Cardiac fibroblast (primary cell): ENCODE measurements around the gene GLOD5.

Source experiments
- DNase-seq, 2 donors: peaks; one replicate each; pipeline versions ENCODE4 v3.0.0 to v3.0.0-alpha.2; 2010; ENCODE audit warnings: low read depth in 2 of 2
- H3K4me3 ChIP-seq, 2 donors: replicated peaks in 1 of 2; 1 replicate in 1 of 2; 2 replicates in 1 of 2; pipeline ENCODE4 v1.5.1; 2011; ENCODE audit warnings: low read depth in 2 of 2, low read length in 2 of 2, mild to moderate bottlenecking in 2 of 2, moderate library complexity in 1 of 2
- CTCF ChIP-seq: IDR thresholded peaks from one replicate; pipeline ENCODE4 v1.5.1; 2011; ENCODE audit warnings: low read depth, mild to moderate bottlenecking, low read length, inconsistent platforms

Gene GLOD5

GRCh38 chrX:48785540-48786214 lies 24.1 kb downstream of the GLOD5 start:
- no peak overlapping the region for H3K4me3 ChIP-seq
- no peak for DNase-seq
- TF ChIP-seq CTCF: no peak

- no peak within 1 kb of the TSS for H3K4me3 ChIP-seq
- DNase-seq: no peak
- TF ChIP-seq CTCF: no peak
These were observed 24.8 kb downstream of the GLOD5 start, which contains the start of gene GATA1 for GRCh38 chrX:48786341-48786800. TSS of gene GATA1 (plus strand) at chrX:48786590. CDS start at chrX:48791110, 4,520 bp downstream.

- no peak for DNase-seq
- TF ChIP-seq CTCF: no peak
These were observed 25.4 kb downstream of the GLOD5 start for GRCh38 chrX:48786825-48787504.

GRCh38 chrX:48787505-48788443 lies 26.2 kb downstream of the GLOD5 start:
- DNase-seq: no peak
- TF ChIP-seq CTCF: no peak
- H3K4me3 ChIP-seq: no peak overlapping the region

More at GRCh38 chrX:48786825-48787504, 25.4 kb downstream of the GLOD5 start:
- H3K4me3 ChIP-seq: no peak overlapping the region

- TF ChIP-seq CTCF: no peak
These were observed 28.0 kb downstream of the GLOD5 start for GRCh38 chrX:48789366-48790220.

GRCh38 chrX:48790477-48790876 lies 28.9 kb downstream of the GLOD5 start:
- H3K4me3 ChIP-seq: no peak overlapping the region
- no peak for DNase-seq
- no peak for TF ChIP-seq CTCF

More at GRCh38 chrX:48789366-48790220, 28.0 kb downstream of the GLOD5 start:
- no peak for DNase-seq
- no peak overlapping the region for H3K4me3 ChIP-seq
